Effector memory CD8-positive, alpha-beta T cell (primary cell): ENCODE results near the gene RTCB.

Experiments used
- ATAC-seq: fragments of 150-1000 bp; cut with Tn5 transposase; replicated peaks from 2 replicates; pipeline ENCODE4 v1.10.0; 2021; ENCODE audit warnings: mild to moderate bottlenecking, moderate library complexity
- DNase-seq, 3 experiments: peaks; one replicate each; pipeline ENCODE4 v3.0.0; 2021
- H3K27ac Mint-ChIP-seq, 2 donors: one replicate each; pipeline ENCODE4 v1.8.0; 2022; ENCODE audit warnings: mild to moderate bottlenecking in 2 of 2, mixed read lengths in 2 of 2, moderate library complexity in 2 of 2
- H3K27me3 Mint-ChIP-seq, 2 donors: one replicate each; pipeline ENCODE4 v1.8.0; 2022; ENCODE audit warnings: mixed read lengths in 2 of 2
- H3K36me3 Mint-ChIP-seq: one replicate; pipeline ENCODE4 v1.8.0; 2022; ENCODE audit warnings: mild to moderate bottlenecking, moderate library complexity, mixed read lengths; ENCODE audit not compliant: insufficient read depth
- H3K4me1 Mint-ChIP-seq, 2 donors: one replicate each; pipeline ENCODE4 v1.8.0; 2022; ENCODE audit warnings: low read depth in 2 of 2, mixed read lengths in 2 of 2
- H3K4me3 Mint-ChIP-seq, 2 donors: one replicate each; pipeline ENCODE4 v1.8.0; 2022; ENCODE audit warnings: mild to moderate bottlenecking in 2 of 2, mixed read lengths in 2 of 2, moderate library complexity in 2 of 2
- H3K9me3 Mint-ChIP-seq, 2 donors: one replicate each; pipeline ENCODE4 v1.8.0; 2022; ENCODE audit warnings: mixed read lengths in 2 of 2

Gene RTCB

DNA sequence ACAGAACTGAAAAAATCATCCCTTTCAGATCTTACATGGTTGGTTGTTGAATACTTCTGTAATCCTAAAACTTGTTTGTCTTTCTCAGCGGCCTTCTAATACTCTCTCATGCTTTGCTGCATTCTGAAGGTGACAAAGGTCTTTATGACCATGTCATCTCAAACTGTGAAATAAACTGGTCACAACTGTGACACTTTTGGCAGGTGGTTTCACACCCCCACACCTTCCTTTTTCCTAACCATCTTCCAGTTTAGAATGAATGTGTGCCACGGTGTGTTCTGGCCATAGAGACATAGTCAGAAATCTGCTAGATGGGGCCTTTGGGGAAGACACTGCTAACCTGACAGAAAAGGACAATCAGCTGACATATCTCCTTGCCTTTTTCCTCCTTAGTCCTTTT lies 69.1 kb downstream of the RTCB start:
- no peaks in the 10 kb centered on the region for H3K4me1 Mint-ChIP-seq
- H3K36me3 Mint-ChIP-seq, result no peaks in the 10 kb centered on the region
- H3K27ac Mint-ChIP-seq, result no peak overlapping the region
- no peak overlapping the region for H3K4me3 Mint-ChIP-seq
- no peaks in the 10 kb centered on the region for H3K9me3 Mint-ChIP-seq
- peaks cover 46 to 75% of the 10 kb centered on the region in 2 donors for H3K27me3 Mint-ChIP-seq
- DNase-seq, result no peak
- no peak for ATAC-seq

DNA sequence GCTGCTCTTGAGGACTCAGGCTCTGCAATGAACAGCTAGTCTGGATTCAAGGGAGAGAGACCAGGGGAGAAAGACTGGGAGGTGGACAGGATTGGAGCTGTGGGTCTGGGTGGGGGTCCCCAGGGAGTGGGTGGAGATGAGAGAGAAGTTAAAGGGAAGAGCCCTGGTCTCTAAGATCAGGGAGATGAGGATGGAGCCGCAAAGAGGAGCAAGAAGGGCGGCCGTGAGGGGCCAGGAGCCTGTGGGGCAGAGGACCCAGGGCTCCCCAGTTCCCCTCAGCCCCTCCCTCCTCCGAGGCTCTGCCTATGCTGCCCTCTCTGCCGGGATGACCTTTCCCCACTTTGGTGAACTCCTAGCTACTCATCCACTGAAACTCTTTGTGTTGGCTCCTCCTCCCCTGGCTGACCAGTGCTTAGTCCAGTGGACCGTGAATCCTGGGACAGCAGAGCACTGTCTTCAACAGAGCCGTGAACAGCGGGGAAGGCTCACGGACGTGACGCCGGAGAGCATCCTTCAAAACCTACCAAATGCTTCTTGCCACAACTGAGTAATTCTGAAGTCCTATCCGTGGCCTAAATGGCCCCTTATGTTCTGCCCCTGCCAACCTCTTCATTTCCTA lies 70.8 kb downstream of the RTCB start:
- peaks cover 46 to 84% of the 10 kb centered on the region in 2 donors for H3K27me3 Mint-ChIP-seq
- no peaks in the 10 kb centered on the region for H3K9me3 Mint-ChIP-seq
- no peak overlapping the region for H3K27ac Mint-ChIP-seq
- ATAC-seq (no peak), DNase-seq (no peak)
- no peak overlapping the region for H3K4me3 Mint-ChIP-seq
- H3K4me1 Mint-ChIP-seq, result no peaks in the 10 kb centered on the region
- no peaks in the 10 kb centered on the region for H3K36me3 Mint-ChIP-seq

DNA sequence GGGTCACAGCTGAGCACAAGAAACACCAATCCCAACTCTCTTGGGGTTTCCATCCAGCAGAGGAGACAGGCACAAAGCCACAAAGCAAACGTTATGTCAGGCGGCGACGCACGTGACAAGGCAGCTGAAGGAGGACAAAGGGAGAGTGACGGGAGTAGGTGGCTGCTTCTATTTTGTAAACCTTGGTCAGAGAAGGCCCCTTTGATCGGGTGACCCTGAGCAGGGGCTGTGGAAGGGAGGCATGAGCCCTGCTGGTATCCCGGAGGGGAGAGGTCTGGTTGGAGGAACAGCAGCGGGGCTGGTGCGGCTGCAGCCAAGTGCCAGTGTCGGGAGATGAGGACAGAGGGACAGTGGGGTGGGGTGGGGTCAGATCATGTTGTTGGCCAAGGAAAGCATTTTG lies 71.6 kb downstream of the RTCB start:
- Mint-ChIP-seq H3K27ac (peak overlapping the region in 1 of 2 donors; percentile 30), H3K36me3 (no peaks in the 10 kb centered on the region), H3K4me1 (no peaks in the 10 kb centered on the region), H3K4me3 (no peak overlapping the region), H3K9me3 (no peaks in the 10 kb centered on the region), H3K27me3 (peaks cover 41 to 84% of the 10 kb centered on the region in 2 donors)
- no peak for DNase-seq
- ATAC-seq, result no peak

DNA sequence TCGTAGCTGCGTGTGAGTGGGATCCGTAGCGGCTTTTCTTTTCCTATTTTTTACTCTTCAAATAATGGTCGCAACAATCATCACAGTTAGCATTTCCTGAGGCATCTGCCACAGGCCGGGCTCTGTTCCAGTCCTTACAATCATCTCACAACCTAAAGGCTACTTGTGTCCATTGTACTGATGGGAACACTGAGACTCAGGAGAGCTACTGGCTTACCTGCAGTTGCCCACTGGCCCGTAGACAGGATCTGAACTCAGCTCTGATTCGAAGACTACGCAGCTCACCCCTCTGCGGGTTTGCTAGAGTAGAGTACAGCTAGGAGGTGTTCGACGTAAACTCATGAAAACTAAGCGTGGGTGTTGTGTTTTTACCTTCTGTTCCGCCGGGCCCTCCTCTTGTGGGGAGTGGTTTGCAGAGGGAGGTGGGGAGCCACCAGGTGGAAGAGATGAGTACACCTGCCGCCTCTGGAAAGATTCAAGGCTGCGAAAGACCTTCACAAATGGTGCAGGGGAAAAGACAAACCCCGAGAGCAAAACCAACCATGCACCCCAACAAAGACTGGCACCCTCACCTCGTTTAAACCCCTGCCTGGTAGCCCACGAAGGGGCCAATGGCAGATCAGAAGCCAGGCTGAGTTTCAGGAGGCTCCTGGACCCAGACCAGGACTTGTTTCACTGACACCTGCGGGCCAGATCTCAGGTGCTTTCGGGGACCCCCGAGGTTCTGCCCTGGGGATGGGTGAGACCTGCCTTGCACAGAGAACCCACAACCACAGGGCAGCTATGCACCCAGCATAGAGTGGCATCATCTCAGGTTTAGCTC lies 72.6 kb downstream of the RTCB start:
- H3K4me1 Mint-ChIP-seq, result no peaks in the 10 kb centered on the region
- no peak overlapping the region for H3K4me3 Mint-ChIP-seq
- no peak overlapping the region for H3K27ac Mint-ChIP-seq
- H3K27me3 Mint-ChIP-seq, result peaks cover 37 to 90% of the 10 kb centered on the region in 2 donors
- ATAC-seq (no peak), DNase-seq (no peak)
- no peaks in the 10 kb centered on the region for H3K36me3 Mint-ChIP-seq
- no peaks in the 10 kb centered on the region for H3K9me3 Mint-ChIP-seq

DNA sequence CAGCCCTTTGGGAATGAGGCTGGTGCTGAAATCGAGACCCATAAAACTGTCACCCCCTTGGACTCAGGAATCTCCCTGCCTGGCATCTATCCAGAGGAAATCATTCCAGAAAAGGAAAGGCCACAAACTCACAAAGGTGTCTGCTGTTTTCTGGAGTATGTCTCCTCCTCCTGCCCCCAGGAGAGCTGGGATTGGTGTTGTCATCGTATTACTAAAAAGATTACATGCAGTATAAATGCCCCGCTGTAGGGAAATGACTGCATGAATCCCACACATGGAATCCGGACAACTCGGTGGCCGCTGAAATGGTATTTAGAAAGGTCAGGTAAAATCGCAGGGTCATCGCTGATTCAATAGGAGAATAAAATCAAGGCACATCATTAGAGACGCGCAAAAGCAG lies 73.3 kb downstream of the RTCB start:
- Mint-ChIP-seq H3K36me3 (no peaks in the 10 kb centered on the region), H3K4me1 (no peaks in the 10 kb centered on the region), H3K9me3 (no peaks in the 10 kb centered on the region), H3K27me3 (peaks cover 43 to 90% of the 10 kb centered on the region in 2 donors), H3K4me3 (no peak overlapping the region), H3K27ac (no peak overlapping the region)
- ATAC-seq (no peak), DNase-seq (no peak)
